GM20431 (cell line): ENCODE results near the gene TRMT10A.
"Not testable (repeated sequence)": the region's sequence is repeated elsewhere in the genome, so short reads cannot be mapped to it uniquely, and the experiment has no call there.

Experiments used
- in situ Hi-C: fragments of 300-500 bp; cut with MseI, MboI; formaldehyde crosslinking; loops from one replicate; pipeline ENCODE4 v1.15.0; 2020; ENCODE audit warnings: low sequenced_read_pairs; ENCODE audit not compliant: unreplicated experiment

Gene TRMT10A

GRCh38 chr4:99564921-99565320 is 1.1 kb upstream of the TRMT10A start:
- in situ Hi-C loops: no loop called here

- in situ Hi-C loops: loop anchor here (10.0 kb wide), 1 partner anchor 252 kb away; no protein-coding TSS in a partner anchor
Measured at GRCh38 chr4:99552872-99553271, 11.0 kb downstream of the TRMT10A start.

- in situ Hi-C loops: no loop called here
Measured at GRCh38 chr4:99540277-99540939, 23.4 kb downstream of the TRMT10A start.

DNA sequence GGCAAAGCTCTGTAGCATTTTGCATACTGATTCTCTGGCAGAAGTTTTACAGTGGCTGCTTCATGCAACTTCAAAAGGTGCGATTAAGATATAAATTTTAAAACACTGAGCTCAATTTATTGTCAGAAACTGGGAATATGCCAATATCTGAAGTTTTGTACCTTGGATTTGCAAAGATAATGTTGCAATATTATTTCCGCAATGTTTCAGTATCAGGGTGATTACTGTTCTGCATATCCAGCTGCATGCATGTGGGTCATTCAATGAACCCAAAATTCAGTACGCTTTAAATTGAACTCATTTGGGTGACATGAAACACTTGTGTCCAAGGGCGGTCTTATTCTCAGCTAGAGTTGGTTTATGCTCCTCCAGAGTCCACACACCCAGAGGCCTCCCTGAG is 26.2 kb downstream of the TRMT10A start:
- in situ Hi-C loops: no loop called here

DNA sequence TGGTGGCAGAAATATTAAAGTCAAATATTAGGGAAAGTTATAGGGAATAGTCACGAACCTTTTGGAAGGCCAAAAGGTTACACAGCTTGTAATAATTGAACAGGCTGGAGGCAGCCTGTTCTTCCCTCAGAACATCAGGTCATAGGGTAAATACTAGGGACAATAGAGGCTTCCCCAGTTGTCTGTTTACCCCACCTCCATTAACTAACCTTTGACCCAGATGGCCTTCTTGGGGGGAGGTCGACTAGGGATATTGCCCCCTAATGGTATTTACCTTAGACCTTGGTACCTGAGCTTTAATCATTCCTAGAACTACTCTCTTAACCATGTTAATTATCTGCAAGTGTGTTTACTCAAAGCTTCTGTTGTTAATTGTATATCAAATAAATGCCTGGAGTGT is 27.0 kb downstream of the TRMT10A start:
- in situ Hi-C loops: no loop called here

GRCh38 chr4:99536271-99536670 is 27.6 kb downstream of the TRMT10A start:
- in situ Hi-C loops: no loop called here

DNA sequence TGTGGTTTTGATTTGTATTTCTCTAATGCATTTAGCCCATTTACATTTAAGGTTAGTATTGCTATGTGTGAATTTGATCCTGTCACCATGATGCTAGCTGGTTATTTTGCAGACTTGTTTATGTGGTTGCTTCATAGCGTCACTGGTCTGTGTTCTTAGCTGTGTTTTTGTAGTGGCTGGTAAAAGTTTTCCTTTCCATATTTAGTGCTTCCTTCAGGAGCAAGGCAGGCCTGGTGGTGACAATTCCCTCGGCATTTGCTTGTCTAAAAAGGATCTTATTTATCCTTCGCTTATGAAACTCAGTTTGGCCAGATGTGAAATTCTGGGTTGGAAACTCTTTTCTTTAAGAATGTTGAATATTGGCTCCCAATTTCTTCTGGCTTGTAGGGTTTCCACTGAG is 29.1 kb downstream of the TRMT10A start:
- in situ Hi-C loops: not testable (repeated sequence)

GRCh38 chr4:99529956-99530355 is 33.9 kb downstream of the TRMT10A start:
- in situ Hi-C loops: no loop called here

- in situ Hi-C loops: no loop called here
Measured at GRCh38 chr4:99529228-99529627, 34.6 kb downstream of the TRMT10A start.

- in situ Hi-C loops: no loop called here
Measured at GRCh38 chr4:99518601-99519295, 45.1 kb downstream of the TRMT10A start.

DNA sequence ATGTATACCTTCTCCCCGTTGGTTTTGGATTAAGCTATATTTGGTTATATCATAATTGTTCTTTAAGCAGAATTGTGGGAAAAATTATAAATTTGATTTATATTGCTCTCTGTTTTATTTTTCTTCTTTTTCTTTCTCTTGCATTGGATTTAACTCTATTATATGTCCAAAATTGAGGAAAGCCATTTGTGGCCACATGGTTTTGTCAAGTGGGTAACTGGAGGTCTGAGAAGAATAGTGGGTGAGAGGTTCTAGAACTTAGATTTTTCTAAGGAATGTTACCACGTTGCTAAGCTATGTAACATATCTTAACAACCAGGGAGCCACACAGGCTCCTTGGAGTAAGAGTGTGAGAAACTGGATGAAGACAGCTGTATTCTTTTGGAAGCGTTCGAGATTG is 53.1 kb downstream of the TRMT10A start, which contains the start of gene C4orf17:
TSS of gene C4orf17 (plus strand) at position 301 of the 400 bp plus-strand sequence. CDS start 2,061 bp downstream, outside the sequence.
- in situ Hi-C loops: no loop called here

- in situ Hi-C loops: no loop called here
Measured at GRCh38 chr4:99507762-99508161, 56.1 kb downstream of the TRMT10A start.

DNA sequence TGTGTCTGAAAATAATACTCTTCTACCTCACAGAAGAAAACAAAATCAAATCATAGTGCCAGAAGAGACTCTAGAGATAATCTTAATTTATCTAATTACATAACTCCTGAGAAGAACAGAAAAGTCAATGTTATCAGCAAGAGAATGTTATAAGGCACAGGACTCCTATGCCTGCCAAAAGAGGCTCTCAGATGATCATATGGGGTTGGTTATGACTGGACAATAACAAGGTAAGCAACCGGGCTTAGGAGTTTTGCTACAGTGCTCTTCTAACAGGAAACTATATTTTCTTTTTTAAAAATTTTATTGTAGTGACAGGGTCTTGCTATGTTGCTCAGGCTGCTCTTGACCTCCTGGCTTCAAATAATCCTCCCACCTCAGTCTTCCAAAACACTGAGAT is 56.5 kb downstream of the TRMT10A start:
- in situ Hi-C loops: no loop called here

- in situ Hi-C loops: no loop called here
Measured at GRCh38 chr4:99506781-99507180, 57.1 kb downstream of the TRMT10A start.

GRCh38 chr4:99504804-99505502 is 58.9 kb downstream of the TRMT10A start:
- in situ Hi-C loops: no loop called here
